HepG2 (cell line): ENCODE measurements around the gene LORICRIN. TPM values are rescaled to one million over a fixed set of nuclear protein-coding genes. Genes with fewer than 3 reads are reported as not detected.

Experiments
- ATAC-seq: fragments of 200-7000 bp; cut with Tn5 transposase; 3 replicates; pipeline ENCODE4 v1.9.1; 2020; ENCODE audit warnings: mild to moderate bottlenecking, moderate library complexity
- BruUV-seq: library from RNA; stranded (reverse); fragments of 400-500 nt; replicated peaks from 2 replicates; lab custom pipeline; 2021; lab: Mats Ljungman, UMichigan
- CTCF ChIA-PET: fragments of 300-600 bp; formaldehyde crosslinking; extraction: SDS; loops from one replicate; lab custom pipeline; 2021; ENCODE audit warnings: low total read pairs, inconsistent platforms, low intra/inter-chr PET ratio; lab: Yijun Ruan, JAX
- POLR2A ChIA-PET: fragments of 350-600 bp; sonication (Branson Sonifier 250); formaldehyde crosslinking; loops from one replicate; lab custom pipeline; 2020; ENCODE audit warnings: antibody characterized with exemption, inconsistent platforms; lab: Yijun Ruan, JAX
- DNase-seq: peaks from one replicate; pipeline ENCODE4 v3.0.0-alpha.2; 2015; ENCODE audit warnings: low spot score
- FAIRE-seq: peaks from 3 replicates; lab custom pipeline; 2011; peaks lifted over from hg19 to GRCh38; lab: Jason Lieb, UNC
- H2AFZ ChIP-seq: one replicate; pipeline ENCODE4 v1.6.1; 2011; ENCODE audit warnings: low read length, inconsistent platforms
- H3K27ac ChIP-seq: fragments of 300-600 bp; 3 replicates; pipeline ENCODE4 v1.8.0; 2011; ENCODE audit warnings: mixed run types, mild to moderate bottlenecking, mixed read lengths, low read length, inconsistent platforms; ENCODE audit not compliant: insufficient read depth; ENCODE audit errors: extremely low read length
- H3K27me3 ChIP-seq, 2 experiments: fragments of 200-600 bp in 1 of 2; 2 replicates in 1 of 2; 3 replicates in 1 of 2; pipeline versions ENCODE4 v1.6.0 to v1.8.0; 2011; ENCODE audit warnings: low read length in 2 of 2, mild to moderate bottlenecking in 2 of 2, moderate library complexity in 2 of 2, inconsistent platforms in 1 of 2; ENCODE audit not compliant: insufficient read depth in 2 of 2, control insufficient read depth in 1 of 2
- H3K36me3 ChIP-seq, 2 experiments: fragments of 200-600 bp in 1 of 2; replicated peaks in 1 of 2; 2 replicates in 1 of 2; 3 replicates in 1 of 2; pipeline versions ENCODE4 v1.5.1 to v1.8.0; 2011; ENCODE audit warnings: low read length in 2 of 2, inconsistent platforms in 1 of 2; ENCODE audit not compliant: insufficient read depth in 2 of 2, control insufficient read depth in 1 of 2
- H3K4me1 ChIP-seq: 2 replicates; pipeline ENCODE4 v1.5.1; 2012; ENCODE audit warnings: low read length, inconsistent platforms; ENCODE audit not compliant: insufficient read depth
- H3K4me2 ChIP-seq: 2 replicates; pipeline ENCODE4 v1.6.0; 2011; ENCODE audit warnings: low read depth, low read length, inconsistent platforms
- H3K4me3 ChIP-seq, 3 experiments: fragments of 200-600 bp in 1 of 3; sonication (generic), shearing (Covaris generic) in 1 of 3; replicated peaks in 1 of 3; 2 replicates each; pipeline ENCODE4 v1.5.1; 2011 to 2016; ENCODE audit warnings: low read length in 3 of 3, inconsistent platforms in 2 of 3, low read depth in 2 of 3, mild to moderate bottlenecking in 2 of 3, control low read depth in 1 of 3, mixed read lengths in 1 of 3; ENCODE audit not compliant: insufficient read depth in 1 of 3
- H3K79me2 ChIP-seq: one replicate; pipeline ENCODE4 v1.6.1; 2011; ENCODE audit warnings: low read length, inconsistent platforms; ENCODE audit not compliant: insufficient read depth
- H3K9ac ChIP-seq: 2 replicates; pipeline ENCODE4 v1.6.0; 2011; ENCODE audit warnings: mild to moderate bottlenecking, low read depth, low read length, inconsistent platforms; ENCODE audit not compliant: insufficient read depth
- H3K9me3 ChIP-seq: 2 replicates; pipeline ENCODE4 v1.5.1; 2012; ENCODE audit warnings: mild to moderate bottlenecking, low read length
- H4K20me1 ChIP-seq: 2 replicates; pipeline ENCODE4 v1.6.0; 2011; ENCODE audit warnings: inconsistent platforms, mild to moderate bottlenecking, low read length, moderate library complexity; ENCODE audit not compliant: insufficient read depth
- MYC ChIP-seq: sonication (generic); formaldehyde crosslinking; IDR thresholded peaks from 2 replicates; pipeline ENCODE4 v1.9.0; 2021; ENCODE audit warnings: missing genetic modification reagents, borderline replicate concordance
- RNF219 ChIP-seq: sonication (generic); formaldehyde crosslinking; IDR thresholded peaks from 2 replicates; pipeline ENCODE4 v1.5.0; 2020; ENCODE audit warnings: mild to moderate bottlenecking, missing genetic modification reagents
- SMARCC2 ChIP-seq: fragments of 450-650 bp; IDR thresholded peaks from 2 replicates; pipeline ENCODE4 v1.6.1; 2017; ENCODE audit warnings: antibody characterized with exemption, mild to moderate bottlenecking
- STAG1 ChIP-seq: sonication (generic); formaldehyde crosslinking; IDR thresholded peaks from 2 replicates; pipeline ENCODE4 v1.4.0; 2020; ENCODE audit warnings: missing genetic modification reagents
- TEAD3 ChIP-seq: optimal IDR thresholded peaks from 2 replicates; pipeline ENCODE3; 2016; ENCODE audit warnings: borderline replicate concordance
- WGBS: methylation state at CpG from one replicate; pipeline ENCODE4 v1.1.6; 2017; ENCODE audit warnings: low lambda C conversion rate; 5-methylcytosine and 5-hydroxymethylcytosine counted together
- in situ Hi-C: cut with HindIII; loops from 2 replicates; pipeline ENCODE4 v1.10.0; 2017; ENCODE audit warnings: low pct_unique_long_range_greater_than_20kb; ENCODE audit not compliant: extremely low pct_ligation_motif_present
- intact Hi-C: fragments of 100-400 bp; cut with micrococcal nuclease; formaldehyde crosslinking; loops from one replicate; pipeline ENCODE4 v1.10.0; 2022; ENCODE audit not compliant: unreplicated experiment
- polyA plus RNA-seq, 8 experiments: library from polyadenylated mRNA; depleted of rRNA in 3 of 8; stranded (reverse) in 7 of 8; unstranded in 1 of 8; fragments of >200 nt; fragmentation: Illumina TruSeq in 4 of 8; extraction: Trizol in 4 of 8; gene quantifications; 2 replicates each; pipeline versions ENCODE4 v1.2.1 to v1.2.3, GENCODE V29; 2011 to 2016; ENCODE audit warnings: low read depth in 4 of 8, missing spikeins in 1 of 8, mixed read lengths in 1 of 8; ENCODE audit not compliant: insufficient read depth in 1 of 8
- total RNA-seq, 5 experiments: library from RNA; depleted of rRNA; stranded (reverse); fragments of >200 nt; fragmentation: Illumina TruSeq; extraction: Trizol; gene quantifications; 2 replicates each; pipeline ENCODE4 v1.2.3, GENCODE V29; 2016; ENCODE audit warnings: low read depth in 1 of 5
- TF ChIP-seq, protein P1 (sequence below): IDR thresholded peaks from 2 replicates; pipeline ENCODE4 v1.6.1; 2012; ENCODE audit warnings: inconsistent platforms
- TF ChIP-seq, protein P2 (sequence below): sonication (generic); formaldehyde crosslinking; IDR thresholded peaks from 2 replicates; pipeline ENCODE4 v1.5.0; 2020; ENCODE audit warnings: mild to moderate bottlenecking, missing genetic modification reagents, moderate library complexity
- TF ChIP-seq, protein P3 (sequence below): fragments of 450-650 bp; IDR thresholded peaks from 2 replicates; pipeline ENCODE4 v1.6.1; 2016

The LORICRIN gene
- total and polyA plus RNA-seq, 2 of the 13 experiments (the other 11 are each of a cell fraction or from before 2014, with no cell fraction given): not detected

DNA sequence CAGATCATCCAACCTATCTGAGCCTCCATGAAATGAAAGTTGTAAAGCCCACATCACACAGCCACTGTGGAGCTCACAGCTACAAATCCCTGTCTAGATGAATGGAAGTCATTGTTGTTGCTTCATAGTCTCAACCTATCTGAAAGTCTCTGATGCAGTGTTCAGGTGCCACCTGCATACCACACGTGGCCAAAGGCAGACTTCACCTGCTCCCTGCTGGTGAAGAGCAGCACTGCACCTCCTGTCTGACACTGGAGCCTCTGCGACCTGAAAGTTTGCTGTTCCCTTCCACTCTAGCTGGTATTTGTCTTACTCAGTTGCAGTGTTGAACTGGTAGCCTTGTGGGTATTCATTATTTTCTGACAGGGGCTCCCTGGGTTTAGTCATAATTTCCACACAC is 18.4 kb downstream of the LORICRIN start:
- Histone ChIP-seq H3K27me3 (peaks cover 0 to 3% of the 10 kb centered on the region in 2 experiments; a peak in 1 of 5 replicates), H3K4me3 (no peak overlapping the region), H4K20me1 (no peaks in the 10 kb centered on the region), H3K4me1 (no peaks in the 10 kb centered on the region), H3K9me3 (no peaks in the 10 kb centered on the region), H3K36me3 (no peaks in the 10 kb centered on the region), H3K79me2 (no peaks in the 10 kb centered on the region), H2AFZ (no peak overlapping the region), H3K4me2 (no peak overlapping the region), H3K9ac (no peak overlapping the region), H3K27ac (no peak overlapping the region)
- BruUV-seq: no TSS peak
- peak; percentile 28 for DNase-seq
- peak; percentile 79 for ATAC-seq
- POLR2A ChIA-PET: no interaction called here
- intact Hi-C loops: no loop called here
- FAIRE-seq: no peak
- in situ Hi-C loops: no loop called here
- CTCF ChIA-PET: no interaction called here
- TF ChIP-seq, protein P1, sequence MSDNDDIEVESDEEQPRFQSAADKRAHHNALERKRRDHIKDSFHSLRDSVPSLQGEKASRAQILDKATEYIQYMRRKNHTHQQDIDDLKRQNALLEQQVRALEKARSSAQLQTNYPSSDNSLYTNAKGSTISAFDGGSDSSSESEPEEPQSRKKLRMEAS: peak; percentile 32; the same call in 1 of the 2 replicates
- TF ChIP-seq, protein P2, sequence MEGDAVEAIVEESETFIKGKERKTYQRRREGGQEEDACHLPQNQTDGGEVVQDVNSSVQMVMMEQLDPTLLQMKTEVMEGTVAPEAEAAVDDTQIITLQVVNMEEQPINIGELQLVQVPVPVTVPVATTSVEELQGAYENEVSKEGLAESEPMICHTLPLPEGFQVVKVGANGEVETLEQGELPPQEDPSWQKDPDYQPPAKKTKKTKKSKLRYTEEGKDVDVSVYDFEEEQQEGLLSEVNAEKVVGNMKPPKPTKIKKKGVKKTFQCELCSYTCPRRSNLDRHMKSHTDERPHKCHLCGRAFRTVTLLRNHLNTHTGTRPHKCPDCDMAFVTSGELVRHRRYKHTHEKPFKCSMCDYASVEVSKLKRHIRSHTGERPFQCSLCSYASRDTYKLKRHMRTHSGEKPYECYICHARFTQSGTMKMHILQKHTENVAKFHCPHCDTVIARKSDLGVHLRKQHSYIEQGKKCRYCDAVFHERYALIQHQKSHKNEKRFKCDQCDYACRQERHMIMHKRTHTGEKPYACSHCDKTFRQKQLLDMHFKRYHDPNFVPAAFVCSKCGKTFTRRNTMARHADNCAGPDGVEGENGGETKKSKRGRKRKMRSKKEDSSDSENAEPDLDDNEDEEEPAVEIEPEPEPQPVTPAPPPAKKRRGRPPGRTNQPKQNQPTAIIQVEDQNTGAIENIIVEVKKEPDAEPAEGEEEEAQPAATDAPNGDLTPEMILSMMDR (CRISPR knock-in tag): peak; percentile 67
- TF ChIP-seq MYC (peak; percentile 36; the same call in 1 of the 2 replicates), SMARCC2 (no peak), TEAD3 (peak; percentile 31), STAG1 (CRISPR knock-in tag) (peak; percentile 45), RNF219 (no peak)
- TF ChIP-seq, protein P3, sequence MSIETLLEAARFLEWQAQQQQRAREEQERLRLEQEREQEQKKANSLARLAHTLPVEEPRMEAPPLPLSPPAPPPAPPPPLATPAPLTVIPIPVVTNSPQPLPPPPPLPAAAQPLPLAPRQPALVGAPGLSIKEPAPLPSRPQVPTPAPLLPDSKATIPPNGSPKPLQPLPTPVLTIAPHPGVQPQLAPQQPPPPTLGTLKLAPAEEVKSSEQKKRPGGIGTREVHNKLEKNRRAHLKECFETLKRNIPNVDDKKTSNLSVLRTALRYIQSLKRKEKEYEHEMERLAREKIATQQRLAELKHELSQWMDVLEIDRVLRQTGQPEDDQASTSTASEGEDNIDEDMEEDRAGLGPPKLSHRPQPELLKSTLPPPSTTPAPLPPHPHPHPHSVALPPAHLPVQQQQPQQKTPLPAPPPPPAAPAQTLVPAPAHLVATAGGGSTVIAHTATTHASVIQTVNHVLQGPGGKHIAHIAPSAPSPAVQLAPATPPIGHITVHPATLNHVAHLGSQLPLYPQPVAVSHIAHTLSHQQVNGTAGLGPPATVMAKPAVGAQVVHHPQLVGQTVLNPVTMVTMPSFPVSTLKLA: peak; percentile 24; the same call in 1 of the 2 replicates
- WGBS: 0% methylated on average over 2 of the region's 2 CpGs
